Amniotic epithelial cell (primary cell): ENCODE data around the gene SOX2.

Experiments used
- DNase-seq: peaks from one replicate; pipeline ENCODE4 v3.0.0-alpha.2; 2010; ENCODE audit warnings: low read depth

Gene SOX2

GRCh38 chr3:181722766-181723425, 11.2 kb downstream of the SOX2 start:
- DNase-seq = no peak

DNA sequence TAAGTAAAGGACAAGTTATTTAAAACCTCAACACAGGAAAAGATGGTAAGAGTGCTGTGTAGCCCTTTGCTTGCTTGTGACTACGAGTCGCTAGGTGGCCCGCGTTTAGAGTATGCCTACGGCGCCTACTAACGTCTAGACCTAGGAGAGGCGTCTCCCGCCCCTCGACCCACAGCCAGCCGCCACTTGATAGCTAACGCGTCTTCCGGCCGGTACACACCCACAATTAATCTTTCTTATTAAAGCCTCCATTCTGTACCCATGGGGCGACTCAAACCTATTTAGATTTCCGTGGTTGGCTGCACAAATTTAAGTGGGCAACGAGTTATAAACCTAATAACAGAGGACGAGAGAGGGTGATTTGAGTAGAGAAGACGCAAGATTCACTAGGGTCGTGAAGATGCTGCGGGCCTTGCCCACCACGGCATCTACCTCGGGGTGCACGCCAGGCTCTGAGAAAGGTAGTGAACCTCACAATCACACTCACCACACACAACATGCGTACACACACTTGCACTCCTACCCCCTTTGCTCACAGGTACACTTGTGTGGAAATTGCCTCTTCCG, 12.0 kb downstream of the SOX2 start:
- DNase-seq = no peak

- DNase-seq = no peak
Measured at GRCh38 chr3:181724192-181724965, 12.7 kb downstream of the SOX2 start.

GRCh38 chr3:181725131-181725731, 13.5 kb downstream of the SOX2 start:
- no peak for DNase-seq

DNA sequence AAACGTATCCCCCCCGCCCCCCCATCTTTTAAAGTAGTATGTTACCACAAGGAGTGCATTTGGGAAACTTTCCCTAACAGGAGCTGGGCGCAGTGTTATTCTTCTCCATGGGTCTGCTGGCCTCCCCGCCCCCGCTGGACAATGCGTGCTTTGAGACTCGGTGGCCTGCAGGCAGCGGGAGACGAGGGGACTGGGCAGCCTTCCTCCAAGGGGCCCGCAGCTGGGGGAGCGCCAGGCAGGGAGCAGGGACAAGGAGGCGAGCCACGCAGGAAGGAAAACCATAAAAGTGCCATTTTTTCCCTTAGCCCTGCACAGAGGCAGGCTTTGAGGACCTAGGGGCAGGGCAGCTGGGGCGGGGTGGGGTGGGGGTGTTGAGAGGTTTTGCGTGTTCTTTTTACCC, 14.1 kb downstream of the SOX2 start:
- DNase-seq = no peak

DNA sequence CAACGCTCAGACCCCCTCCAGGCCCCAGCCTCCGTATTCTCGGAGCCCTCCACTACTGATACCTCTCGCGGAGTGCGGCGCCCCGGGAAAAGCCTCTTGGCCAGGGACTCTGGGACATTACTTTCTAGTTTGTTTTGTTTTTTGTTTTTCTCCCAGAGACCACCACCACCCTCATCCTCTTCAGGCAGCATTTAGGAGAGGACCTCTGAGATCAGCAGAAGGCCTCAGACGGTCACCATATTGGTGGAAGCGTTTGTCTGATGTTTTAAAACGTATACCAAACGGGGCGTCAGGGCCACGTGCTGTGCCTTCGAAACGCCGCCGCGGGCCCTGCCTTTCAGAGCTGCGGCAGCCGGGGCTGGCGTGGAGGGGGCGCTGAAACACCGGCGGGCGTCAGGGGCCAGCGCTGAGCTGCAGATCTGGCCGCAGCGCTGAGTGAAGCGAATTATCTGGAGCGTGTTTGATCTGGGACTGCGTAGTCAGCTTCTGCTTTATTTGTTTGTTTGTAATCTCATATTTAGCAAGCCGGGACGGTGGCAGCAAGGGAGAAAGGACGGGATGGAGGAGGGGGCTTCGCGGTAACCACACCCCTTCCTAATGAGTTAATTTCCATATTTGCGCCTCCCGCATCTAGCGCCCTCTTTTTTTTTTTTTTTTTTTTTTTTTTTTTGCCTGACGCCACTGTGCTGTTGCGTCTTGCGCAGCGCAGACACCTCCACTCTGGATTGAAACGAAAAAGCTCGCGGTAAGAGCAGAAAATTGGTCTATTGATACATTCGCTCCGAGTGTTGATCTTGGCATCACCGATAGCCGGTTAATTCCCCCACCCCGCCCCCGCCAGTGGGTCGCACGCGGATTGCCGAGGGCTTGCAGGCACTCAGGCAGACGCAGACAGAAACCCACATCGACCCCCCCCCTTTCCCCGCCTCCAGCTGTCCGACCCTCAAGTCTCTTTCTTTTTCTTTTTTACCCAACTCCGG, 14.9 kb downstream of the SOX2 start:
- DNase-seq = no peak

DNA sequence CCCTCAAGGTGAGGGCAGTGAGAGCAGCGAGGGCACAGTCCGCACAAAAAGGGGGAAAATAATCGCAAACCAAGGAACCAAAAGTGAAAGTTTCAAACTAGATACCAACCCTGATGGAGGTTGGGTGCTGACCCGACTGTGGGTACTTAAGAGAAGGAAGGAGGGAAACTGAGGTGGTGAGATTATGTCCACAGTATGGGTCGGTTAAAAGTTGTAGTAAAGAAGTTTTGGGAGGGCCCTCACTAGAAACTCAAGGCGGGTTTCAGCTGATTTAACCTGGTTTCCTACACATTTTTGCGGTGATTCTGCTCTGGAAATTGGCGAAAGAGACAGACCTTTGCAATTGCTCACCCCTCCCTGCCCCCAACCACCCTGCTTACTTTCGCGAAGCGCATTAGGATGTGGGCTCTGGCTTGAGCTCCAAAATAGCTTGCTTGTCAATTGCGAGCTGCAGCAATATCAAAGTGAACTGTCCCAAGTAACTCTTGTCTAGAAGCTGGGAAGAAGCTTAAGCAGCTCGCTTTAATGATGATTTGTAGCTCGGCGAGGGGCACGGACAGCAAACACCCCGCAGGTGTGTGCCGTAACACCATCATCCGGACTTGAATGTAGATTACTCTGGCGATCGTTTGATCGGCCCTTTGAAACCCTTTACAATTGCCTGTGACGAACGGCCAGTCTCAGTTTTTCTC, 15.8 kb downstream of the SOX2 start:
- DNase-seq = no peak

DNA sequence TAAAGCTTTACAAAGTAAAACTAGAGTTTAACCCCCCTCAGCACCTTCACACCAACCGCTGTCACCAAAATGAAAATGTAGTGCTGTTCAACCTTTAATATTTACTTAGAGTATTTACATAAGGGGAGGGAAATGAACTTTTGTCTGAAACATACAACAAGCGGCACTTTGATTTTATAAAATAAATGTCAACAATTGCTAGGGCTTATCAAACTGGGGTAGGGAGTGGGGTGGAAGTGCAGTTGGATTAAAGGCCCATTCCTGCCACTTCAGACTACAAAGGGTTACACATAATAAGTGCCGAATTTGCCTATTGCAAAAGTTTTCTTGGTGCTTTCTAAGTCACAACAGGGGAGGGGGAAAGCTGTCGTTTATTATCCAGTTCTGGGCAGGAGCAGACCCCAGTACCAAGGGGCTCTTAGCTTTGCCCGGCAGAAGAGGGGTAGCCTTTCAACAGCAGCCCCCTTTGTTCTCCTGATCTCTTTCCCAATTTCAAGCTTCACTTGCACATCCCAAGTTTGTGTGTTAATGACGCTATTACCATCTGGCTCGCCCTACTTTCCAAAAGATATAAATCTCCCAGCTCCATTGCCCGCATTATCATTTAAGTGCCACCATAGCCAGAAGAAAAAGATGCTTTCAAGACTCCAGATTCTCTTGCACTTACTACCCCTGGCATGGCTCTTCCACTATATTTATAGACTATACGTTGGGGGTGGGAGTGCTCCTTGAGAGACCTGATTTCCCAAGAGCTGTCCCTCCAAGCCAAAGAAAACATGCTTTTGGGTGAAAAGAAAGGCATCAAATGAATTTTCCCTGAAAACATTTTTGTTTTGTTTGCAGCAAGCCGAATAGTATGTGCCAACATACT, 17.0 kb downstream of the SOX2 start:
- no peak for DNase-seq

DNA sequence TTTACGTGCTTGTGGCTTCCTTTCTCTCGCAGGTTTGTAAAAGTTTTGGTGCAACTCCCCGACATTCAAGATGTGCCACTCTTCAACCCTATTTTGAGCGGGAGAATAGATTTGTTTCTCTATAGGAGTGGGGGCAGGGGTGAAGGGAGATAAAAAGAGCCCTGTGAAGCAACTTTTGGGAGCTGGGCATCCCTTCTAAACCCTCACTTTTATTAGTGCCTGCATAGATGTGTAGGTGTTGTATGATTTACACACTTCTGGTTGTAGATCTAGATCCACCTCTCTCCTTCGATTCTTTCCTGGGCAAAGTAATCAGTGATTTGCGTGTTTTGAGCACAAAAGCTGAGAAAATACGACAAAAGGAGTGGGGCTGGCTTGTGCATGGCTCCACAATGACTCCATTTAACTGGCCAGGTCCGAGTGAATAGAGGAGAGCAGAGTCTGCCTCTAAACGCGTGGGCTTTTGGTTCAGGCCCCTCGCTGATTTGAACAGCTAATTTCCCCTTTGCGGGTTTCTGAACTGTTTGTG, 17.7 kb downstream of the SOX2 start:
- DNase-seq = no peak

- no peak for DNase-seq
Measured at GRCh38 chr3:181730316-181730715, 18.6 kb downstream of the SOX2 start.

DNA sequence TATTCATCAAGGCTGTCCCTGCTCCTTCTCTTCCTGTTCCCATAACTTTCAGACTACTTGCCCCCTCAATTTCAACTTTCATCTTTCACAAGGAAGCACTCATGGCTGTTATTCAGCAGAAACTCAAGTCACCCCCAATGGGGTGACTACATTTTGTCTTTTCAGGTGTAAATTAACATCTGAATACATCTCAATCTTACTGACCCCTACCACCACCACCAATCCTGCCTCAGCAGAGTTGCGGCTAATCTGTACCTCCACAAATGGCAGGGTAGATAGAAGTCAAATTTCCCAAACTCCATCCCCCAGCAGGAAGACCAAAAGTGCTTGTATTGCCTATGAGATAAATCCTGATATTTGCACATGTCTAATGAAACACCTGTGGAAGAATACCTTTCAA, 19.2 kb downstream of the SOX2 start:
- no peak for DNase-seq

DNA sequence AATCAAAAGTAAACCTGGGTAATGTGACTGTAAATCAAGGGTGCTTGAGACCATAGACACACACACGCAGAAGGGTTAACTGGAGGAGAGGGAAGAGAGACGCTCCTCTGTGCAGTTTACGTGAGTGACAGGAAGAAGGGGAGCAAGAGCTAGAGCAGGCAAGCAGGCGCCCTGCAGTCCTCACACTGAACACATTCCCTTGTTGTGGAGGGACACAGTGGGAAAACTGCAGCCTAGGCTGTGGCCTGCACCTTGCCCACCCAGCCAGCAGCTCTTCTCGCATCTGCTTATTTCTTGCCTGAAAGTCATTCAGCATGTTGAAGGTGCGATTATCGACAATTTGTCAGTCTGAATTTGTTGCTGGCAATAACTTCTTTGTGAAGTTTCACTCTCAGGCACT, 24.2 kb downstream of the SOX2 start:
- DNase-seq = no peak

DNA sequence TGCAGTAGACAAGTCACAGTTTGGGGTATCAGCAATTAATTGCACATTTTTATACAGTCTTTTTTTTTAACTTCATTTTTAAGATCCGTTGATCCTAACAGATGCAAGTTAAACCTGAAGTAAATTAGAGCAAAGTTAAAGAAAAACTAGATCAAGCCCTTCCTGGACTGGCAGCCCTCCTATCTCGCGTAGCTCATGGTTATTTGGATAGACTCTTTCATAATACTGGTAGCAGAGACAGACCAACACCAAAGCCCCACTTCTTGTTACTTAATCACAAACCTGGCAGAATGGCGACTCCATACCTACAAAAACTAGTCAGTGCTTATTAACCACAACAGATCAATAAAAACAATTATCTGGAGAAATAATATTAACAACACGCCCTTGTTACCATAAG, 26.8 kb downstream of the SOX2 start:
- DNase-seq = no peak

- DNase-seq = no peak
Measured at GRCh38 chr3:181739628-181740027, 27.9 kb downstream of the SOX2 start.

- no peak for DNase-seq
Measured at GRCh38 chr3:181741417-181741816, 29.7 kb downstream of the SOX2 start.

DNA sequence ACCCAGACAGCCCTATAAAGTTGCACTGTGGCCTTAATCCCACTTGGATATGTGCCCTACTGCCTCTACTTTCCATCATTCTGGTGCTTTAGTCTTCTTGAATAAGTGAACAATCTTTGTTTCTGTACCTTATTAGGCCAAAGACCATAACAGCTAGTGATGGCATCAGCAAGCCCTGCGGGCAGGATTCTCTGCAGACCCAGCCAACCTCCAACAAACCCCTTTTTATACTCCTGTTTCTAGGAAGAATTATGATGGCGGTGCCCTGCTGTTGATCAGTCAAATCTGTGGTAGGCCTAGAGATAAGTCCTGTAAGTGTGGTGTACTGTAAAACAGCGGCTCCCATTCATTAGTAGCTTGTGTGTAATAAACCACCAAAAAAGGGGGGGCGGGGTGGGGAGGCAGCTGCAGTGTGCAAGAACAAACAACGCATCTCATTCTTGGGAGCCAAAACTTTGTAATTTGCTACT, 40.5 kb downstream of the SOX2 start:
- DNase-seq = no peak

DNA sequence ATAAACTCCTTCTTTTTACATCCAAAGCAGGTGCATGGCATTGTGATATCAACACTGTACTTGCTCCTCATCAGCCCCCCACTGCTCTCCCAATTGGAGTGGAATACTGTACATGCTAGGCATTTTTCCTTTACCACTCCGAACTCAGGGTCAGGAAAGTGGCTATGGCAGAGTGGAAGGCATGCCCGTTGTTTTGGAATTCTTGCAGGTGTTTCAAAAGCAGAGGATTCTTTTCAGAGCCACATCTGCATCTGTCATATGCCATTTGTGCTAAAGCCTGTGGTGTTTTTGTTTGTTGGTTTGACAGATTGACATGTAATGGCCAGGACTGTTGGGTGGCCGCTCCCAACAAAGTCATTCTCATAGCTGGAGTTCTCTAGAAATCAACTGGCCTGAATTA, 41.7 kb downstream of the SOX2 start:
- DNase-seq = no peak

DNA sequence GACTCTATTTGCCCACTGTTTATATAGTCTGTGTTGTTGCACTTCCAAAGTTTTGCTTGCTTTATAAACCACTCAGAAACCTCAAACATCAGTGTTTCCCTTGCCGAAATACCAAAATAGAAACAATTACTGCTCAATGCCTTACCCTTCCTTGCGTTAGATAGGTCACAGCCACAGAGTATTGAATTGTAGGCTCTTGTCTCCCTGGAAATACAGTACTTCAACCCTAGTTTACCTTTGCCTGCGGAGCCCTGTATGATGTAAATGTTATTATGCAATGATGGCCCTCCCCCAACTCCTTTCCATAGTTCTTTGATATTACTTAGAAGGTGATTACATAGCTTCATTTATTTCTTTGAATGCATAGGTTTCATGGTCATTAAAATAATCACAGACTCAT, 44.2 kb downstream of the SOX2 start:
- no peak for DNase-seq

GRCh38 chr3:181756645-181757297, 45.0 kb downstream of the SOX2 start:
- no peak for DNase-seq
